ENCODE results near the gene TTC22. TPM values are rescaled to one million over a fixed set of nuclear protein-coding genes. Genes with fewer than 3 reads are reported as not detected.

Gene TTC22
- total RNA-seq, 1 experiment from 2014 or later = 3.0 TPM

GRCh38 chr1:54786778-54787177, 14.3 kb downstream of the TTC22 start:
- no TSS peak for BruUV-seq (replicated peaks)
- Mint-ChIP-seq H3K27me3 (ENCODE audit: insufficient read depth, unreplicated experiment) (no peaks in the 10 kb centered on the region), H3K27ac (ENCODE audit: low read depth, unreplicated experiment) (no peak overlapping the region), H3K36me3 (ENCODE audit: insufficient read depth, unreplicated experiment) (peaks cover 23% of the 10 kb centered on the region), H3K4me1 (ENCODE audit: insufficient read depth, unreplicated experiment) (peaks cover 9% of the 10 kb centered on the region), H3K4me3 (ENCODE audit: unreplicated experiment) (no peak overlapping the region), H3K9me3 (ENCODE audit: unreplicated experiment) (no peaks in the 10 kb centered on the region)
- TF ChIP-seq CTCF (IDR thresholded peaks at IDR 0.05; ENCODE audit: unreplicated experiment) = no peak
- intact Hi-C loops (cut with micrococcal nuclease) = no loop called here
- no peak for DNase-seq (ENCODE audit: unreplicated experiment)
- CTCF ChIA-PET = no interaction called here
- POLR2A ChIA-PET = no interaction called here

- TF ChIP-seq CTCF (IDR thresholded peaks at IDR 0.05; ENCODE audit: unreplicated experiment) = no peak
- ChIA-PET POLR2A (no interaction called here), CTCF (no interaction called here)
- Mint-ChIP-seq H3K27me3 (ENCODE audit: insufficient read depth, unreplicated experiment) (no peaks in the 10 kb centered on the region), H3K4me1 (ENCODE audit: insufficient read depth, unreplicated experiment) (peaks cover 12% of the 10 kb centered on the region), H3K36me3 (ENCODE audit: insufficient read depth, unreplicated experiment) (peaks cover 31% of the 10 kb centered on the region), H3K27ac (ENCODE audit: low read depth, unreplicated experiment) (no peak overlapping the region), H3K4me3 (ENCODE audit: unreplicated experiment) (no peak overlapping the region), H3K9me3 (ENCODE audit: unreplicated experiment) (no peaks in the 10 kb centered on the region)
- intact Hi-C loops (cut with micrococcal nuclease) = no loop called here
- no peak for DNase-seq (ENCODE audit: unreplicated experiment)
- no TSS peak for BruUV-seq (replicated peaks)
These were observed 17.1 kb downstream of the TTC22 start for GRCh38 chr1:54784066-54784465.

GRCh38 chr1:54782588-54782987, 18.5 kb downstream of the TTC22 start:
- POLR2A ChIA-PET = no interaction called here
- BruUV-seq (replicated peaks) = no TSS peak
- no peaks in the 10 kb centered on the region for H3K9me3 Mint-ChIP-seq (ENCODE audit: unreplicated experiment)
- intact Hi-C loops (cut with micrococcal nuclease) = no loop called here
- H3K36me3 Mint-ChIP-seq (ENCODE audit: insufficient read depth, unreplicated experiment) = peaks cover 31% of the 10 kb centered on the region
- no peak for TF ChIP-seq CTCF (IDR thresholded peaks at IDR 0.05; ENCODE audit: unreplicated experiment)
- CTCF ChIA-PET = interaction anchor here (1.0 kb wide), 1 partner anchor 18 kb away, joined by 4 read pairs; the partner anchor contains the start of gene TTC22
- peaks cover 12% of the 10 kb centered on the region for H3K4me1 Mint-ChIP-seq (ENCODE audit: insufficient read depth, unreplicated experiment)
- no peaks in the 10 kb centered on the region for H3K27me3 Mint-ChIP-seq (ENCODE audit: insufficient read depth, unreplicated experiment)
- no peak overlapping the region for H3K4me3 Mint-ChIP-seq (ENCODE audit: unreplicated experiment)
- no peak overlapping the region for H3K27ac Mint-ChIP-seq (ENCODE audit: low read depth, unreplicated experiment)
- DNase-seq (ENCODE audit: unreplicated experiment) = no peak

- no peak overlapping the region for H3K4me3 Mint-ChIP-seq (ENCODE audit: unreplicated experiment)
- peaks cover 31% of the 10 kb centered on the region for H3K36me3 Mint-ChIP-seq (ENCODE audit: insufficient read depth, unreplicated experiment)
- DNase-seq (ENCODE audit: unreplicated experiment) = no peak
- no peak for TF ChIP-seq CTCF (IDR thresholded peaks at IDR 0.05; ENCODE audit: unreplicated experiment)
- H3K4me1 Mint-ChIP-seq (ENCODE audit: insufficient read depth, unreplicated experiment) = peaks cover 12% of the 10 kb centered on the region
- H3K27me3 Mint-ChIP-seq (ENCODE audit: insufficient read depth, unreplicated experiment) = no peaks in the 10 kb centered on the region
- no peak overlapping the region for H3K27ac Mint-ChIP-seq (ENCODE audit: low read depth, unreplicated experiment)
- intact Hi-C loops (cut with micrococcal nuclease) = no loop called here
- CTCF ChIA-PET = interaction anchor here (0.5 kb wide), 1 partner anchor 980 kb away, joined by 3 read pairs; no protein-coding TSS in a partner anchor
- H3K9me3 Mint-ChIP-seq (ENCODE audit: unreplicated experiment) = no peaks in the 10 kb centered on the region
- POLR2A ChIA-PET = no interaction called here
- BruUV-seq (replicated peaks) = no TSS peak
These were observed 19.0 kb downstream of the TTC22 start for GRCh38 chr1:54782156-54782555.

Data from MCF 10A (cell line).